Neural cell (in vitro differentiated cells): ENCODE measurements around the gene CABCOCO1. TPM values are rescaled to one million over a fixed set of nuclear protein-coding genes. Genes with fewer than 3 reads are reported as not detected.

Experiments used
- H2AFZ ChIP-seq: fragments of 200-600, 300-800 bp; sonication (generic), shearing (Covaris generic); 2 replicates; pipeline ENCODE4 v1.6.0; 2014; ENCODE audit warnings: low read depth, mild to moderate bottlenecking, antibody characterized with exemption, low read length, moderate library complexity
- H3F3A ChIP-seq: fragments of 200-600 bp; shearing (Covaris generic); 2 replicates; pipeline ENCODE4 v1.6.1; 2016; ENCODE audit warnings: mild to moderate bottlenecking, moderate library complexity, mixed read lengths, antibody characterized with exemption, low read length; ENCODE audit not compliant: insufficient read depth, poor library complexity, severe bottlenecking
- H3K27ac ChIP-seq: fragments of 200-600, 300-800 bp; sonication (generic), shearing (Covaris generic); 2 replicates; pipeline ENCODE4 v1.5.1; 2014; ENCODE audit warnings: mild to moderate bottlenecking, low read length, moderate library complexity
- H3K27me3 ChIP-seq: fragments of 300-800, 200-600 bp; sonication (generic), shearing (Covaris generic); 2 replicates; pipeline ENCODE4 v1.6.0; 2014; ENCODE audit warnings: mild to moderate bottlenecking, low read depth, low read length, moderate library complexity; ENCODE audit not compliant: insufficient read depth
- H3K36me3 ChIP-seq: fragments of 300-800, 200-600 bp; sonication (generic), shearing (Covaris generic); 2 replicates; pipeline ENCODE4 v1.5.1; 2014; ENCODE audit warnings: mild to moderate bottlenecking, antibody characterized with exemption, low read length, moderate library complexity; ENCODE audit not compliant: insufficient read depth
- H3K4me2 ChIP-seq: fragments of 300-800, 200-600 bp; sonication (generic), shearing (Covaris generic); 2 replicates; pipeline ENCODE4 v1.6.0; 2014; ENCODE audit warnings: mild to moderate bottlenecking, low read length
- H3K4me3 ChIP-seq: fragments of 300-800, 200-600 bp; sonication (generic), shearing (Covaris generic); 2 replicates; pipeline ENCODE4 v1.5.1; 2014; ENCODE audit warnings: mild to moderate bottlenecking, low read length, moderate library complexity
- H3K79me2 ChIP-seq: fragments of 200-600 bp; shearing (Covaris generic); replicated peaks from 2 replicates; pipeline ENCODE4 v1.6.0; 2014; ENCODE audit warnings: mild to moderate bottlenecking, low read length, moderate library complexity; ENCODE audit not compliant: insufficient read depth
- H3K9ac ChIP-seq: fragments of 300-800, 200-600 bp; sonication (generic), shearing (Covaris generic); 2 replicates; pipeline ENCODE4 v1.6.1; 2016; ENCODE audit warnings: mild to moderate bottlenecking, low read length, mixed read lengths
- H3K9me2 ChIP-seq: fragments of 200-600 bp; shearing (Covaris generic); 2 replicates; pipeline ENCODE4 v1.6.1; 2016; ENCODE audit warnings: mild to moderate bottlenecking, low read length, mixed read lengths; ENCODE audit not compliant: insufficient read depth
- H3K9me3 ChIP-seq: fragments of 200-600, 300-800 bp; sonication (generic), shearing (Covaris generic); 2 replicates; pipeline ENCODE4 v1.6.1; 2016; ENCODE audit warnings: mild to moderate bottlenecking, mixed run types, low read length, moderate library complexity, mixed read lengths
- H4K20me1 ChIP-seq: fragments of 200-600 bp; shearing (Covaris generic); 2 replicates; pipeline ENCODE4 v1.6.1; 2016; ENCODE audit warnings: mild to moderate bottlenecking, mixed run types; ENCODE audit not compliant: insufficient read depth
- EP300 ChIP-seq: fragments of 450-650 bp; conservative IDR thresholded peaks from 2 replicates; pipeline ENCODE4 v1.6.1; 2014; ENCODE audit warnings: antibody characterized with exemption, mild to moderate bottlenecking, moderate library complexity; ENCODE audit not compliant: poor library complexity, severe bottlenecking
- EZH2 ChIP-seq: fragments of 200-600, 300-800 bp; shearing (Covaris generic), sonication (generic); IDR thresholded peaks from 2 replicates; pipeline ENCODE4 v1.6.1; 2014; ENCODE audit warnings: antibody characterized with exemption, low read length, borderline replicate concordance, mild to moderate bottlenecking; ENCODE audit not compliant: insufficient read depth, poor library complexity, severe bottlenecking
- MXI1 ChIP-seq: fragments of 450-650 bp; conservative IDR thresholded peaks from 2 replicates; pipeline ENCODE4 v1.6.1; 2014; ENCODE audit warnings: antibody characterized with exemption, mild to moderate bottlenecking; ENCODE audit not compliant: poor library complexity, severe bottlenecking
- POLR2AphosphoS5 ChIP-seq: IDR thresholded peaks from 2 replicates; pipeline ENCODE4 v1.6.1; 2012
- RAD21 ChIP-seq: fragments of 450-650 bp; conservative IDR thresholded peaks from 2 replicates; pipeline ENCODE4 v1.6.1; 2014; ENCODE audit warnings: antibody characterized with exemption, mild to moderate bottlenecking, moderate library complexity
- REST ChIP-seq: IDR thresholded peaks from 2 replicates; pipeline ENCODE4 v1.6.1; 2012; ENCODE audit warnings: borderline replicate concordance
- SMC3 ChIP-seq: fragments of 450-650 bp; conservative IDR thresholded peaks from 2 replicates; pipeline ENCODE4 v1.6.1; 2014; ENCODE audit warnings: antibody characterized with exemption, mild to moderate bottlenecking, moderate library complexity; ENCODE audit not compliant: poor library complexity
- TAF1 ChIP-seq: IDR thresholded peaks from 2 replicates; pipeline ENCODE4 v1.6.1; 2012; ENCODE audit warnings: low read depth
- polyA plus RNA-seq: library from polyadenylated mRNA; depleted of rRNA; stranded (reverse); fragments of >200 nt; gene quantifications from 2 replicates; pipeline ENCODE4 v1.2.3, GENCODE V29; 2014
- TF ChIP-seq, protein P1 (sequence below): fragments of 450-650 bp; IDR thresholded peaks from 2 replicates; pipeline ENCODE4 v1.5.1; 2014; ENCODE audit warnings: antibody characterized with exemption, mild to moderate bottlenecking, moderate library complexity; ENCODE audit not compliant: poor library complexity, severe bottlenecking

The CABCOCO1 gene
- polyA plus RNA-seq, 1 donor from 2014 or later: 0.31 TPM

DNA sequence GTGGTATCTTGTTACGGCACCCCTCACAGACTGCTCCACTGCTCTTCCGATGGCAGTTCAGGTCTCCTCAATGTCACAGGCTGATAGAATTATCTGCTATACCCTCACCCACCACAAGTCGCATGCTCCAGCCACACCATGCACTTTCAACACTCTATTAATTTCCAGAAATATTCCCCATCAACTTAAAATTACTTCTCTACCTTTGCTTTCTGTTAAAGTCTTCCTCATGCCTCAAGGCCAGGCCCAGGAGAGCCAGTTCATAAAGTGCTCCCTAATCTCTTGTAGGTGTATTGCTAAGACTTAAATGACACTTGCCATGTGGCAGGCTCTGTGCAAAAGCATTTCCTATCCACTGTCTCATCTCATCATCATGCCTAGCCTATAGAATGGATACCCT is 132.8 kb downstream of the CABCOCO1 start:
- Histone ChIP-seq H3K9me3 (no peaks in the 10 kb centered on the region), H4K20me1 (no peaks in the 10 kb centered on the region), H3K36me3 (no peaks in the 10 kb centered on the region), H3K79me2 (no peaks in the 10 kb centered on the region), H3K27me3 (no peaks in the 10 kb centered on the region), H3F3A (no peaks in the 10 kb centered on the region), H3K9ac (no peak overlapping the region), H3K4me3 (no peak overlapping the region), H3K4me2 (no peak overlapping the region), H2AFZ (no peak overlapping the region), H3K27ac (no peak overlapping the region), H3K9me2 (no peaks in the 10 kb centered on the region)
- TF ChIP-seq REST (no peak), EP300 (no peak), SMC3 (no peak), RAD21 (no peak), MXI1 (no peak), TAF1 (no peak), EZH2 (no peak), POLR2AphosphoS5 (no peak)
- TF ChIP-seq, protein P1, sequence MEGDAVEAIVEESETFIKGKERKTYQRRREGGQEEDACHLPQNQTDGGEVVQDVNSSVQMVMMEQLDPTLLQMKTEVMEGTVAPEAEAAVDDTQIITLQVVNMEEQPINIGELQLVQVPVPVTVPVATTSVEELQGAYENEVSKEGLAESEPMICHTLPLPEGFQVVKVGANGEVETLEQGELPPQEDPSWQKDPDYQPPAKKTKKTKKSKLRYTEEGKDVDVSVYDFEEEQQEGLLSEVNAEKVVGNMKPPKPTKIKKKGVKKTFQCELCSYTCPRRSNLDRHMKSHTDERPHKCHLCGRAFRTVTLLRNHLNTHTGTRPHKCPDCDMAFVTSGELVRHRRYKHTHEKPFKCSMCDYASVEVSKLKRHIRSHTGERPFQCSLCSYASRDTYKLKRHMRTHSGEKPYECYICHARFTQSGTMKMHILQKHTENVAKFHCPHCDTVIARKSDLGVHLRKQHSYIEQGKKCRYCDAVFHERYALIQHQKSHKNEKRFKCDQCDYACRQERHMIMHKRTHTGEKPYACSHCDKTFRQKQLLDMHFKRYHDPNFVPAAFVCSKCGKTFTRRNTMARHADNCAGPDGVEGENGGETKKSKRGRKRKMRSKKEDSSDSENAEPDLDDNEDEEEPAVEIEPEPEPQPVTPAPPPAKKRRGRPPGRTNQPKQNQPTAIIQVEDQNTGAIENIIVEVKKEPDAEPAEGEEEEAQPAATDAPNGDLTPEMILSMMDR: no peak

DNA sequence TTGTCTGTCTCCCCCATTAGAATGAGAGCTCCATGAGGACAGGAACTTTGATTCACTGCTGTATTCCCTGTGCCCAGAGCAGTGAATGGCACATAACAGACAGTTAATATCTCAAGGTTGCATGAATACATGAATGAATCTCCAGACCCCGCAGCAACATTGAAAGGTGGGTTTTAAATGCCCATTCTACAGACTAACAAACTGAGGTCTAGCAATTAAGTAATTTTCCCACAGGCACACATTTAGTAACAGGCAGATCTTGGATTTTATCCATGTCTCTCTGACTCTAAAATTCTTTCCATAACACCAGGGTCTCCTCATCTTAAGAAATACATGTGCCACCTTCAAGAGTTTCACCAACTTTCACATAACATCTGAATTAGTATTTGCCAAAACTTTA is 134.1 kb downstream of the CABCOCO1 start:
- no peaks in the 10 kb centered on the region for H4K20me1 ChIP-seq
- H3K36me3 ChIP-seq: no peaks in the 10 kb centered on the region
- no peaks in the 10 kb centered on the region for H3F3A ChIP-seq
- no peak overlapping the region for H3K4me3 ChIP-seq
- H3K27ac ChIP-seq: no peak overlapping the region
- H3K27me3 ChIP-seq: no peaks in the 10 kb centered on the region
- H3K9me2 ChIP-seq: no peaks in the 10 kb centered on the region
- H3K9me3 ChIP-seq: no peaks in the 10 kb centered on the region
- H3K9ac ChIP-seq: no peak overlapping the region
- TF ChIP-seq RAD21 (no peak), TAF1 (no peak), SMC3 (no peak), REST (no peak), MXI1 (no peak), EP300 (no peak), EZH2 (no peak), POLR2AphosphoS5 (no peak)
- TF ChIP-seq, protein P1: no peak
- H3K4me2 ChIP-seq: no peak overlapping the region
- no peaks in the 10 kb centered on the region for H3K79me2 ChIP-seq
- no peak overlapping the region for H2AFZ ChIP-seq
